ENCODE measurements around the gene MYOF.

- TF ChIP-seq CTCF (IDR thresholded peaks at IDR 0.05) (no peak), POLR2A (IDR thresholded peaks at IDR 0.05) (no peak)
Measured at GRCh38 chr10:93452143-93452542, 30.0 kb downstream of the MYOF start.
